Astrocyte (in vitro differentiated cells and primary cell): Measurements from ENCODE around the gene ZNF185. TPM values are rescaled to one million over a fixed set of nuclear protein-coding genes. Genes with fewer than 3 reads are reported as not detected.

Experiments used
- DNase-seq: peaks from one replicate; pipeline ENCODE4 v3.0.0-alpha.2; 2010; ENCODE audit warnings: low read depth
- FAIRE-seq: peaks from 2 replicates; lab custom pipeline; 2011; peaks lifted over from hg19 to GRCh38; lab: Jason Lieb, UNC
- H2AFZ ChIP-seq: 2 replicates; pipeline ENCODE4 v1.6.0; 2012; ENCODE audit warnings: low read depth, low read length, inconsistent platforms
- H3K27ac ChIP-seq: 2 replicates; pipeline ENCODE4 v1.5.1; 2011; ENCODE audit warnings: low read depth, low read length, inconsistent platforms
- H3K27me3 ChIP-seq: 2 replicates; pipeline ENCODE4 v1.6.0; 2011; ENCODE audit warnings: low read length, inconsistent platforms; ENCODE audit not compliant: insufficient read depth
- H3K36me3 ChIP-seq: 2 replicates; pipeline ENCODE4 v1.5.1; 2011; ENCODE audit warnings: low read length, inconsistent platforms; ENCODE audit not compliant: insufficient read depth
- H3K4me1 ChIP-seq: 2 replicates; pipeline ENCODE4 v1.5.1; 2011; ENCODE audit warnings: low read length, inconsistent platforms; ENCODE audit not compliant: insufficient read depth
- H3K4me2 ChIP-seq: 2 replicates; pipeline ENCODE4 v1.6.0; 2012; ENCODE audit warnings: low read length, inconsistent platforms
- H3K4me3 ChIP-seq: 2 replicates; pipeline ENCODE4 v1.5.1; 2011; ENCODE audit warnings: low read depth, mild to moderate bottlenecking, low read length, inconsistent platforms; ENCODE audit not compliant: insufficient read depth
- H3K79me2 ChIP-seq: 2 replicates; pipeline ENCODE4 v1.6.0; 2012; ENCODE audit warnings: mild to moderate bottlenecking, low read length, inconsistent platforms; ENCODE audit not compliant: insufficient read depth
- H3K9ac ChIP-seq: 2 replicates; pipeline ENCODE4 v1.6.0; 2012; ENCODE audit warnings: mild to moderate bottlenecking, low read length, inconsistent platforms
- H3K9me3 ChIP-seq: 2 replicates; pipeline ENCODE4 v1.5.1; 2012; ENCODE audit warnings: low read depth, mild to moderate bottlenecking, low read length, inconsistent platforms; ENCODE audit not compliant: insufficient read depth
- H4K20me1 ChIP-seq: 2 replicates; pipeline ENCODE4 v1.6.0; 2012; ENCODE audit warnings: low read length, inconsistent platforms; ENCODE audit not compliant: insufficient read depth
- H3K27ac Mint-ChIP-seq: one replicate; pipeline ENCODE4 v1.8.0; 2021; ENCODE audit warnings: mild to moderate bottlenecking, mixed read lengths; ENCODE audit not compliant: unreplicated experiment
- H3K27me3 Mint-ChIP-seq: one replicate; pipeline ENCODE4 v1.8.0; 2021; ENCODE audit warnings: low read depth, mixed read lengths; ENCODE audit not compliant: unreplicated experiment
- H3K36me3 Mint-ChIP-seq: one replicate; pipeline ENCODE4 v1.8.0; 2021; ENCODE audit warnings: low read depth, mixed read lengths; ENCODE audit not compliant: unreplicated experiment
- H3K4me1 Mint-ChIP-seq: one replicate; pipeline ENCODE4 v1.8.0; 2021; ENCODE audit warnings: low read depth, mixed read lengths; ENCODE audit not compliant: unreplicated experiment
- H3K4me3 Mint-ChIP-seq: one replicate; pipeline ENCODE4 v1.8.0; 2021; ENCODE audit warnings: mild to moderate bottlenecking, moderate library complexity, mixed read lengths; ENCODE audit not compliant: unreplicated experiment
- H3K9me3 Mint-ChIP-seq: one replicate; pipeline ENCODE4 v1.8.0; 2021; ENCODE audit warnings: mild to moderate bottlenecking, mixed read lengths; ENCODE audit not compliant: unreplicated experiment
- CTCF ChIP-seq: IDR thresholded peaks from 2 replicates; pipeline ENCODE4 v1.5.1; 2011; ENCODE audit warnings: low read depth, mild to moderate bottlenecking, inconsistent platforms, low read length, moderate library complexity; ENCODE audit not compliant: insufficient read depth
- EZH2 ChIP-seq: IDR thresholded peaks from 2 replicates; pipeline ENCODE4 v1.6.1; 2012; ENCODE audit warnings: mild to moderate bottlenecking, low read length, inconsistent platforms; ENCODE audit not compliant: insufficient read depth
- total RNA-seq: library from RNA; stranded (reverse); gene quantifications from 2 replicates; pipeline ENCODE4 v1.2.1, GENCODE V29; 2021

The ZNF185 gene
- total RNA-seq, 1 donor from 2014 or later: 16.2 TPM

- no peak overlapping the region for H3K27ac Mint-ChIP-seq
Observed at GRCh38 chrX:152904151-152905080, 6.5 kb downstream of the ZNF185 start.

GRCh38 chrX:152905081-152905420, 7.2 kb downstream of the ZNF185 start:
- no peaks in the 10 kb centered on the region for H3K36me3 ChIP-seq
- H3K9me3 ChIP-seq: no peaks in the 10 kb centered on the region
- peaks cover 9% of the 10 kb centered on the region for H3K4me1 Mint-ChIP-seq
- no peak overlapping the region for H3K4me2 ChIP-seq
- no peaks in the 10 kb centered on the region for H3K9me3 Mint-ChIP-seq
- H3K4me3 Mint-ChIP-seq: no peak overlapping the region
- FAIRE-seq (no peak), DNase-seq (no peak)
- no peaks in the 10 kb centered on the region for H4K20me1 ChIP-seq
- no peaks in the 10 kb centered on the region for H3K27me3 Mint-ChIP-seq
- TF ChIP-seq EZH2 (no peak), CTCF (no peak)
- no peak overlapping the region for H2AFZ ChIP-seq
- no peak overlapping the region for H3K27ac ChIP-seq
- H3K4me1 ChIP-seq: peaks cover 36% of the 10 kb centered on the region
- no peaks in the 10 kb centered on the region for H3K27me3 ChIP-seq
- no peaks in the 10 kb centered on the region for H3K79me2 ChIP-seq
- no peak overlapping the region for H3K27ac Mint-ChIP-seq
- no peak overlapping the region for H3K4me3 ChIP-seq
- H3K9ac ChIP-seq: no peak overlapping the region
- no peaks in the 10 kb centered on the region for H3K36me3 Mint-ChIP-seq

More at GRCh38 chrX:152904151-152905080, 6.5 kb downstream of the ZNF185 start:
- H3K9me3 Mint-ChIP-seq: no peaks in the 10 kb centered on the region
- H2AFZ ChIP-seq: no peak overlapping the region
- peak overlapping the region; percentile 40 for H3K4me2 ChIP-seq
- H3K27me3 ChIP-seq: no peaks in the 10 kb centered on the region
- H3K4me3 Mint-ChIP-seq: no peak overlapping the region
- peak; percentile 66 for TF ChIP-seq CTCF
- TF ChIP-seq EZH2: no peak
- no peaks in the 10 kb centered on the region for H3K36me3 Mint-ChIP-seq
- no peaks in the 10 kb centered on the region for H3K27me3 Mint-ChIP-seq
- DNase-seq: peak; percentile 66
- H3K79me2 ChIP-seq: no peaks in the 10 kb centered on the region
- peaks cover 36% of the 10 kb centered on the region for H3K4me1 ChIP-seq
- H3K9ac ChIP-seq: peak overlapping the region; percentile 23
- FAIRE-seq: peak; percentile 98
- H3K36me3 ChIP-seq: no peaks in the 10 kb centered on the region
- peaks cover 9% of the 10 kb centered on the region for H3K4me1 Mint-ChIP-seq
- H3K4me3 ChIP-seq: no peak overlapping the region
- no peaks in the 10 kb centered on the region for H4K20me1 ChIP-seq
- no peaks in the 10 kb centered on the region for H3K9me3 ChIP-seq
- H3K27ac ChIP-seq: peak overlapping the region; percentile 37
